Neural progenitor cell (in vitro differentiated cells): ENCODE measurements around the gene RERE.

ENCODE experiments used
- CTCF ChIP-seq: fragments of 200-600 bp; sonication (generic); IDR thresholded peaks from 2 replicates; pipeline ENCODE4 v1.5.1; 2017; ENCODE audit warnings: antibody characterized with exemption, mild to moderate bottlenecking
- EZH2 ChIP-seq: fragments of 200-600 bp; sonication (generic); IDR thresholded peaks from 2 replicates; pipeline ENCODE4 v1.6.1; 2017; ENCODE audit warnings: antibody characterized with exemption, mild to moderate bottlenecking, moderate library complexity
- EZH2phosphoT487 ChIP-seq: fragments of 200-600 bp; sonication (generic); IDR thresholded peaks from 2 replicates; pipeline ENCODE4 v1.6.1; 2017; ENCODE audit warnings: antibody characterized with exemption

GRCh38 chr1:8663090-8663802 lies 154.2 kb downstream of the RERE start:
- TF ChIP-seq CTCF = no peak
- no peak for TF ChIP-seq EZH2
- TF ChIP-seq EZH2phosphoT487 = no peak
